NCI-H345 treated with DMSO at 0.1 percent for 48 hours (cell line): ENCODE measurements around the gene MTFR1L.
"Not testable (repeated sequence)": the region's sequence is repeated elsewhere in the genome, so short reads cannot be mapped to it uniquely, and the experiment has no call there.

ENCODE experiments used
- DNase-seq: peaks from one replicate; lab custom pipeline; 2025; ENCODE audit not compliant: unreplicated experiment; lab: John Stamatoyannopoulos, UW

The MTFR1L gene

DNA sequence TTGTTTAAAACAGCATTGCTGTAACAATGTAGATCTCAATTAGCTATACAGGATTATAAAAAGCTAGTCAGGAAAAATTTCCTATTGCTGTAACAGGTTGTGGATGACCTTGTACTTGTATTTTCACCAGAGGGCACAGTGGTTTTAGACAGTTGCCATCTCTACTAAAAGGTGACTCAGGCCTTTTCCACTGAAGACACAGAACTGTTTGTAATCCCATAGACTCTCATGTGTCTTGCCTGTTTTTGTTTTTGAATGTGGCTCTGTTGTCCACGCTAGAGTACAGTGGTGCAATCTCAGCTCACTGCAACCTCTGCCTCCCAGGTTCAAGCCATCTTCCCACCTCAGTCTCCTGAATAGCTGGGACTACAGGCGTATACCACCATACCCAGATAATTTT is 5.9 kb downstream of the MTFR1L start:
- no peak for DNase-seq

- DNase-seq = no peak
Measured at GRCh38 chr1:25826571-25826970, 6.8 kb downstream of the MTFR1L start.

GRCh38 chr1:25828491-25828890 is 8.7 kb downstream of the MTFR1L start:
- no peak for DNase-seq

DNA sequence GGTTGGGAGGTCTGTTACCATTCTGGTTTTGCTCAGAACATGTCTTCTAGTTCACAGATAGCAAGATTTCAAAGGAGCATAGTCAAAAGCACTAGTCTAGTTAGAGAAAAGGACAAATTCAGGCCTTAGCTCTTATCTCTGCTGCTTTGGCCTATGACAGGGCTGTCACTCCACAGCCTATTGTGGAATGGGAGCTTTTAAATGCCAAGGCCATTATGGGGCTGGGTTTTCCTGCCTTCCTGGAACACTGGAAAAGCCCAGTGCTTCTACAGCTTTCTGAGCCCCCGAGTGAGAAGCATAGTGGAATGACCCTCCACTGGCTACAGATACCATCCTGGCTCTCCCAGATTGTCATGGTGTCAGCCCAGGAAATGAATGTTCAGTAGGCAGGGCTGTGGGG is 9.3 kb downstream of the MTFR1L start:
- DNase-seq = no peak

GRCh38 chr1:25831569-25832196 is 11.9 kb downstream of the MTFR1L start:
- no peak for DNase-seq

DNA sequence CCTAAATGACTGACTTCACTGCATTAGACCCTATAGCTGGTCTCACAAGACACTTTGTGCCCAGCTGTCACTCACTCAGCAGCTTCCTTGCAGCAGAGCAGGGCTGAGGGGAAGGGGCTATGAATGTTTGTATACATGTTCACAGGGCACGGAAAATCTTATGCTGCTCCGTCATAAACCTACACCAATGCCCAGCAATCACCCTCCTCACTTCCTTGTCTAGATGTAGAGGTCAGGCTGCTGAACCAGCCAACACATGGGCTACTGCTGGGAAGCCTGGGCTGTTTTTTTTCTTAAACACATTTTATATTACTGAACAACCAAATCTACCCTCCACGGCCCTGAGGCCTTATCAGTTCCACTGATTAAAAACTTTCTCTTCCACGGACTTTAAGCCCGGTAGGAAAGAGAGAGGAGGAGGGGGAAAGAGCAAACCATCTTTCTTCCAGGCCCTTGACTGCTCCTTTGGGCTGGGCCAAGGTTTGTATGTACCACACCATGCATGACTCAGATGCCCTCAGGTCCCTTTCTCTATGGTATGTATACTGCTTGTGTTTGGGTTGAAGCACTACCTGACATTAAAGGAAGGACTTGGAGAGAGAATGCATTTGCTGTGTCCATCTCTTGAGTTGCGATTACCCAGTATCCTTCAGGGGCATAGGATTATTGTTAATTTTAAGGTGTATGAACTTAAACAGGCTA is 12.7 kb downstream of the MTFR1L start:
- DNase-seq = no peak

- no peak for DNase-seq
Measured at GRCh38 chr1:25833158-25833557, 13.4 kb downstream of the MTFR1L start.

DNA sequence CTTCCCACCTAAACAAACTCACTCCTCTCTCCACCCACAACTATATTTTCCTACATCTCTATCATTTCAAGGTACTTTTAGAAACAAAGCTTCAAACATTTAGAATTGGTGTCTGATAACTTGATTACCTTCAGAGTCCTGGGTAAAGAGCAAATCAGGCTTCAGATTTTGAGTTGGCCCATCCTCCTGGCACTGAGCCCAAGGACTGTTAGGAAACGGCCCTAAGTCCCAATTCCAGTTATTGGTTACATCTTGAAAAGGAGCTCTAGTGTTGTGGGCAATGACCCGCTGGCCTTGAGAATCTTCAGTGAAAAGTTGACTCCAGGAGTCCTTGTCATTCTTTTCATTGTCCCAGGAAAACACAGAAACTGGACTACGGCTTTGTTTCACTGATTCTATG is 15.1 kb downstream of the MTFR1L start:
- DNase-seq = no peak

DNA sequence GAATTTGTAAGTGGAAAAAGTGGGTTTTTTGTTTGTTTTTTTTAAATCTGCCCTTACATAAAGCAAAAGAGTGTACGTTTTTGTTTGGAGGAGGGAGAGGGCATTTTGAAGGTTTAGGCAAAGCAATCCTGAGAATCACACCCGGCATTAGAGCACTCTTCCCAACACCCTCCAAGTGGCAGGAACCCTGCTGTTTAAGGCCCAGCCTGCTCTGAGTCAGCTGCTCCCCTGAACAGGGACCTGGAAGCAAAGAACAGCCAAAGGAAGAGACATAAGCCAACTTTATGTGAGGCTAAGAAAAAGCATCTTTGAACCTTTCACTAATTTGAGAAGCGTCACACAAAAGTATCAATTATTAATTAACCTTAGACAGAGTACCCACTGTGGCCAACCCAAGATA is 16.9 kb downstream of the MTFR1L start:
- no peak for DNase-seq

GRCh38 chr1:25837262-25837875 is 17.6 kb downstream of the MTFR1L start:
- no peak for DNase-seq

DNA sequence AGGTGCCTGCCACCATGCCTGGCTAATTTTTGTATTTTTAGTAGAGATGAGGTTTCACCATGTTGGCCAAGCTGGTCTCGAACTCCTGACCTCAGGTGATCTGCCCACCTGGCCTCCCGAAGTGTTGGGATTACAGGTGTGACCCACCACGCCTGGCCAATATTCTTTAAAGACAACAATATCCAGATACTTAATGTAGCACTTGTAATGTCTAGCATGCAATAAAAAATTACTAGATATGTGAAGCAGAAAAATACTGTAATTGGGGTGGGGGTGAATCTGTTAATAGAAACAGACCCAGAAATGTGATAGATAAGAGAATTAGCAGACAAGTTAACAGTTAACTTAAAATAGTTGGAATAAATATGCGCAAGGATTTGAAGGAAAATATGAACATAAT is 20.1 kb downstream of the MTFR1L start:
- not testable (repeated sequence) for DNase-seq

- no peak for DNase-seq
Measured at GRCh38 chr1:25843483-25843882, 23.7 kb downstream of the MTFR1L start.

DNA sequence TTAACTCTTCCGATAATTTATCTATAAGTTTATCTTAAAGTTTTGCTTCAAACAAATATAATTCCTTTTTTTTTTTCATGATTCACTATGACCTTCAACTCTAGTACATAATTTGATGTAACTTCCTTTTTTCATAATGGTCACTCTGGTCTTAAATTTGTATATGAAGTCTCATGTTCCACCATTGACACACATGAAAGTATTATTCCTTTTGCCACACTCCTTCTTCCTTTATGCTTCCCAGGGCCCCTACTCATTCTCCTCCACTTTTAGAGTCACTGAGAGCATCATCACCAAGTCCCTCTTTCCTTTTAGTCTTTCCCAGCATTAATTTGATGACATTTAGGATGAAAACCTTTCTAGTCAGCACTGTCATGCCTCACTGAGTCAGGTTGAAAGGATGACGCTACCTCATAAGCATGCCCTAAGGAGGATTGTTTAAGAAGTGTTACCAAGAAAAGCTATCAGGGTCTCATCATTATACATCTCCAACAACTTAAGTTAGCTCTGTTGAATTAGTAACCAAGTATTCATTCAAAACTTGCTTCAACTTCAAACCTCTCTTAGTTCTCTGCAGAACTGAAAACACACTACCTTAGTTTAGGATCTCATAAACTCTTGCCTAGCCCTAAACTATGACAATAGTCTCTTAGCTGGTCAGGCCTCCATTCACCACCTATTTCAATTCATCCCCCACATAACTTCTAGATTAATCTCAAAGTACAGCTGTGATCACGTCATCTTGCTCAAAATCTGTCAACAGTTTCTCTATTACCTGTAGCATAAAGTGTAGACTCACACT is 25.0 kb downstream of the MTFR1L start:
- DNase-seq = no peak

DNA sequence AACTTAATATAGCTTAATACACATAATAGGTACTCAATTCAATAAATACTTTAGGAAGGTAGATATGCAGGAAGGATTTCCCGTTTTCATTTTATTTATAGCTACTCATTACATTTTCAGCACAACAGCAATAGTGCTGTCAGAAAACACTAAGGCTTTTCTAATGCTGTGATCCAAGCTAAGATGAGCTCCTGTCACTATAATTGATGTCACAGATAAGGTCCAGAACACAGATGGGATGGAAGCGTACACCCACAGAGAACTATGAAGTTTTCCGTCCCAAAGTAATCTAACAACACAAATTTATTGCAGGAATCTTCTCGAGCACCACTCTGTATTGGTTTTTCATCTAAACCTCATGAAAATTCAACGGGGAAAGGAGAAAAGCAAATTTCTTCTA is 25.9 kb downstream of the MTFR1L start:
- no peak for DNase-seq

GRCh38 chr1:25847929-25848328 is 28.2 kb downstream of the MTFR1L start:
- no peak for DNase-seq

- no peak for DNase-seq
Measured at GRCh38 chr1:25848531-25848930, 28.8 kb downstream of the MTFR1L start.

GRCh38 chr1:25854554-25854953 is 34.8 kb downstream of the MTFR1L start:
- peak; percentile 15 for DNase-seq

DNA sequence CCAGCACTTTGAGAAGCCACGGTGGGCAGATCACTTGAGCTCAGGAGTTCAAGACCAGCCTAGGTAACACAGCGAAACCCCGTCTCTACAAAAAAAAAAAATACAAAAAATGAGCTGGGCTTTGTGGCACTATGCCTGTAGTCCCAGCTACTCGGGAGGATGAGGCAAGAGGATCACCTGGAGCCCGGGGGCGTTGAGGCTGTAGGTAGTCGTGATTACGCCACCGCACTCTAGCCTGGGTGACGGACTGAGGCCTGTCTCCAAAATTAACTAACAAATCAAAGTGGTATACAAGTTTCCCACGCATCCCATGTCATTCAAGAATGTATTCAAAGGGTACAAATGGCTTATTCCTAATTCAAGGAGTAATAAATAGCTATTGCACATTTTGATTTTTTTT is 37.1 kb downstream of the MTFR1L start:
- no peak for DNase-seq

DNA sequence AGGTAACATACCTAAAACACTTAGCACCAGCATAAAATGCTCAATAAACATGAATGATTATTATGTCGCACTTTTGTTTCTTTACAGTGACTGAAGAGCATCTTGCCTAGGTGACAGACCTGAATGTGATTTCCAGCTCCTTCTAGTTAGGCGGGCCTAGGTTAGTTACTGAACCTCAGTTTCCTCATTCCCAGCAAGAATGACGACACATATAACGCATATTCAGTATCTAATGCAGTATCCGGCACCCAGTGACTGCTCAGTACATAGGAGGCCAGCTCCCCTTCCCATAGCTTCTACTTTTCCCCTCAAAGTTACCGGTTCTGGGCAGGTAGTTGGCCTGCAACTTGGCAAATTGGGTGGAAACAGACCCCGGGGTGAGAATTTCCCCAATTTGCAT is 38.7 kb downstream of the MTFR1L start:
- DNase-seq = no peak

DNA sequence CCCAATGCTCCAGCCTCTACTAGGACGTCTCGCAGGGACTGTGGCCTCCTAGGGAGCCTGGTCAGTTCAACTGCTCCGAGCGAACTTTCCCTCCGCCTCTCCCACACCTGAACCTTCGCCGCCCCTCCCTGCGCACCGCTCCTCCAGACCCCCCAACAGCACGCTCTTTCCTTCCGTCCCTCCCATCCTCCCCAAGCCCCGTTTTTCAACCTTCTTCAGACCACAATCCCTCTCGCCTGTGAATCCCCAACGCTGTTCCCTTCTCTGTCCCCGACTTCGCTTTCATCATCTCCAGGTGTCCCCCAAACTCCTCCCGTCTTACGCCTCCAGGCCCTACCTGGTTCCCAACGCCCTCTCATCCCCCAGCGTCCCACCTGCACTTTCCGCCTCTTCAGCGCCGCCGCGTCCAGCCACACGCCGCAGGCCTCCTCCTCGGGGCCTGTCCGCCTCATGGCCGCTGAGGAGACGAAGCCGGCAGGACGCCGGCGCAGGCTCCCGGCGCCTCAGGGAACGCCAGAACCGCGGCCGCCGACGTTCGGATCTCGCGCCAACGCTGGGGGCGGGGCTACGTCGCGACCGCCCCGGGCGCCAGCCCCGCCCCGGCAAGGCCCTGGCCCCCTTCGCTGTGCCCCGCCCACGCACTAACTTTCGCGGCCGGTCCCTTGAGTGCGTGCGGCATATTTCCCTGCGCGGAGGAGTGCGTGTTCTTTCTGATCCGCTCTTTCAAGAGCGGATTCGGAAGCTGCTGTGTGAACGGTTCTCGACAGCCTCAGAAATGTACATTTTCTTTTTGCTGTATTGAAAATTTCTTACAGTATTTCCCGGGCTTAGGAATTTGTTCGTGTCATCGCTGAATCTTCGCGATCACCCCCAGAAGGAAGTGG is 39.4 kb downstream of the MTFR1L start, which contains the start of gene AUNIP:
Gene AUNIP, minus strand, starts transcription at position 552 of the 884 bp plus-strand sequence. Its CDS starts 100 bp downstream, at position 452.
- DNase-seq = peak; percentile 71
